HG02885 (cell line): ENCODE measurements around the gene PRDM15.

ENCODE experiments used
- ATAC-seq: cut with Tn5 transposase; IDR thresholded peaks from one replicate; pipeline ENCODE4 v1.9.1; 2021; ENCODE audit warnings: mild to moderate bottlenecking; ENCODE audit not compliant: unreplicated experiment, poor library complexity

PRDM15 gene

DNA sequence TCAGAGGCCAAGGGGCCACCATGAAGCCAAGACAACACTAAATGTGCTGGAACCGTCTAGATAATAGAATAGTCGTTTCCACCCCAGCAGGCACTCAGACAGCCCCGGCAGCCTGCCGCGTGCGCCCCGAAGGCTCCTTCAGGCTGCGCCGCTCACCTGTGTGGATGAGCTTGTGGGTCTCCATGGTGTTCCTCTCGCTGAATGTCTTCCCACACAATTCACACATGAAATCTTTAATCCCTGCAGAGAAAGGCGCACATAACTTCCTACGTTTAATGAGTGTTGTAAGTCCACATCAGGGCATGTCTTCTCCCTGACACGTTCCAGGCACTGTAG, 68.6 kb downstream of the PRDM15 start:
- ATAC-seq = no peak

DNA sequence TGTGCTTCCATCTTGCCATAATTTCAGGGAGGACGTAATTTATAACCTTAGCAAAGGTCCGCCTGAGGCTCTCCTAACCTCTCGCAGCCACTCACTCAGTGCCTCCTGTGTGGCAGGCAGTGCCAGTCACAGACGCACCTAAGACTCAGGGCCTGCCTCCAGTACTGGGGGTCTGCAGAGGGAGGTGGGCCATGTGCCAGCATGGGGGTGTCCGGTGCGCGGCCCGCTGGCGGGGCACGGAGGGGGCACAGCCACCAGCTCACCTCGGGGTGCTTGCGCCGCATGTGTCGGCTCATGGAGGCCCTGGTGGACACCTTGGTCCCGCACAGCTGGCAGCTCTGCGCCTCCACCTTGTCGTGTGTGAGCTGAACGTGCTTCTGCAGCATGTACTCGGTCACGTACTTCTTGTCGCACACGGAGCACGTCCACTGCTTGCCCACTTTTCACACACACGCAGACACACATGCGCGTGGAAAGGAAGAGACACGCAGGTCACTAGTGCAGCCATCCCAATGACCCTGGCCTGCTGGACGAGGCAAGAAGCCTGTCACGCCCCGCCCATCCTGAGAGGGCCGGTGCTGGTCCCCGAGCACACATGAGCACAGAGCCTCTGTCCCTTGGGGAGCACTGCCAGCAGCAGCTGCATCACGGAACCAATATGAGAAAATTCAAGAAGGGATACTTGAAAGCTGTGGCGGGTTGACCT, 69.1 kb downstream of the PRDM15 start:
- no peak for ATAC-seq

- no peak for ATAC-seq
These were observed 70.3 kb downstream of the PRDM15 start for GRCh38 chr21:41808846-41809245.

DNA sequence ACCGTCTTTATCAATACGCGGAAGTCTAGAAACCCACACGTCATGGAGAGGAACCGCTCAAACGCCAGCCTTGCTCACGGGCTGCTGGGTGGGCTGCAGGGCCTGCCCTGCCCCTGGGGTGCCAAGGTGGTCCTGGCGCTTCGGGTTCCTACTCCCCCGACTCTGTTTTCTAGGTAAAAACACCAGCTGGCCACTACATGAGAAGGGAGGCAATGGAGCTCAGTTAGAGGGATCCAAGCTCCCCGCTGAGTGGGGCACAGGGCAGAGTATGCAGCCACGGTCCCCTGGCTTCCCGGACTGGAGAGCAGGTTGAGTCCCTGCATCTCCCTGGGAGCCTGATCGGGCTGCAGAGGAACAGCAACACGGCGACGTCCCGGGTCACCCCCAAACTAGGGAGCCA, 71.0 kb downstream of the PRDM15 start:
- ATAC-seq = no peak

- ATAC-seq = no peak
These were observed 72.4 kb downstream of the PRDM15 start for GRCh38 chr21:41806773-41807172.

- no peak for ATAC-seq
These were observed 73.5 kb downstream of the PRDM15 start for GRCh38 chr21:41805643-41806042.

DNA sequence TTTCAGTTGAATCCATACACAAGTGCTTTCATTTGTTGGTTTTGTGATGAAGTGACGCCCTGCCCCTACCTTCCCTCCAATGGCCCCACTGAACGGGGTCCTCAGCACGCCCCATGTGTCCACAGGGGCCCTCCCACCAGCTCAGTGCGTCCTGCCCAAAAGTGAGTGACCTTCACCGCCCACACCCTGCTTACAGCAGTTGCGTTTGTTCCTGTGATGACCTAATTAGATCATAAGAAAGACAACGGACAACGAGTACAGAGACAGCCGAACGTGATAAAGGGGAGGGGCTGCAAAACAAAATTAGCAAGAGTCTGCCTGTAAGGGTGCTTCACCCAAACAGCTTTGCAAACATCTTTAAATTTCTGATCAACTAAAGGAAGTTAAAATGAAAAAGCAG, 74.1 kb downstream of the PRDM15 start:
- ATAC-seq = no peak

- no peak for ATAC-seq
These were observed 74.8 kb downstream of the PRDM15 start for GRCh38 chr21:41804381-41804780.

GRCh38 chr21:41803316-41803715, 75.8 kb downstream of the PRDM15 start:
- ATAC-seq = no peak

- ATAC-seq = no peak
These were observed 76.5 kb downstream of the PRDM15 start for GRCh38 chr21:41802684-41803083.

- ATAC-seq = no peak
These were observed 77.0 kb downstream of the PRDM15 start for GRCh38 chr21:41802198-41802584.

- ATAC-seq = no peak
These were observed 77.6 kb downstream of the PRDM15 start for GRCh38 chr21:41801321-41802197.

GRCh38 chr21:41800425-41801320, 78.5 kb downstream of the PRDM15 start:
- no peak for ATAC-seq

- ATAC-seq = no peak
These were observed 79.4 kb downstream of the PRDM15 start for GRCh38 chr21:41799763-41800162.

- no peak for ATAC-seq
These were observed 80.8 kb downstream of the PRDM15 start for GRCh38 chr21:41798326-41798725.

DNA sequence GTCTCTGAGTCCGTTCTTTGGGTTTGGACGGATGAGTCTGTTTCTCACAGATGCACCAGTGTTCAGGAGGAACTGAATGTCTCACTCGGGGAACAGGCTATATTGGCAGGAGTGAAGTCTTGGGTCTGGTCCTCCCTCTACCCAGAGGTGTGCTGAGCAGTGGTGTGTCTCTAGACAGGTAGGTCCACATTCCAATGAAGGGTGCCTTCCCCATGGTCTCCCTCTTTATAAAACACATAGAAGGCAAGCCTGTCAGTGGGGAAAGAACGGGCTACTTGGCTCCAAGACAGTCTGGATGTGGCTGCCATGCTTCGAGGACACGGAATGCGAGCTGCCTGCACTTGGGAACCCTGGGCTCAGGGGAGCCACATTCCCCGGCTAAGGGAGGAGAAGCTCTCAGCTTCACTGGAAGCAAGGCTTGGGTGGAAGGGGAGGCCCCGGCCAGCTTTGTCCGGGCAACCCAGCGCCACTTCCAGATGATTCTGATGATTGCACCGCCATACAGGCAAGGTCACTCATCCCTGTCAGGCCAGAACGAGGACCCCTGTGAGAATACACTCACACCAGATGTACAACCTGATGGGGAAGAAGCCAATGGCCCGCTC, 82.6 kb downstream of the PRDM15 start:
- no peak for ATAC-seq

DNA sequence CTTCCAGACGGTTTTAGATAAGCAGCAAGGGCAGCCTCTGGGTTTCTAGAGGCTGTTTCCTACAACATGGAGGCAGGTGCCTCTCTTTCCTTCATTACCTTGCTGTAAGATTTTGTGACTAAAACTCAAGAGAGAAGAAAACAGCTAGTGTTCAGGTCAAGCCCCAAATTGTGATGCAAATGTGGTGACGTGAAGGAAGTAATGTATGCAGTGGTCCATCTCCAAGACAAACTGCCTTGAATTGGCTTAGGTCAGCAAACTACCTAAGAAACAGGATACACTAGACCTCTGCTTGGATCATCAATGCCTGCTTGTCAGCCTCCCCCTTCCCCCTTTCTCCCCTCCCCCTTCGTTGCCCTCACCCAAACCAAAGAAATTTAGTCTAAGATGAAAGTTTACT, 83.4 kb downstream of the PRDM15 start:
- ATAC-seq = no peak

DNA sequence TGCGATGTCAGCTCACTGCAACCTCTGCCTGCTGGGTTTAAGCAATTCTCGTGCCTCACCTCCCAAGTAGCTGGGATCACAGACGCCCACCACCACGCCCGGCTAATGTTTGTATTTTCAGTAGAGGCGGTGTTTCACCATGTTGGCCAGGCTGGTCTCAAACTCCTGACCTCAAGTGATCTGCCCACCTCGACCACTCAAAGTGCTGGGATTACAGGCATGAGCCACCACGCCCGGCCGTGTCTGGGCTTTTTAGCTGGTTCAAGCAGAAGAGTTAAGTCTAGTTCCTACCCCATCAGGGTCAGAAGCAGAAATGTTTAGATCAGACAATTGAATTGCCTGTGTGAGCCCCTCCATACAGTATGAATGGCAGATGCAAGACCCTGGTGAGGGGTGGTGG, 84.5 kb downstream of the PRDM15 start:
- ATAC-seq = no peak

DNA sequence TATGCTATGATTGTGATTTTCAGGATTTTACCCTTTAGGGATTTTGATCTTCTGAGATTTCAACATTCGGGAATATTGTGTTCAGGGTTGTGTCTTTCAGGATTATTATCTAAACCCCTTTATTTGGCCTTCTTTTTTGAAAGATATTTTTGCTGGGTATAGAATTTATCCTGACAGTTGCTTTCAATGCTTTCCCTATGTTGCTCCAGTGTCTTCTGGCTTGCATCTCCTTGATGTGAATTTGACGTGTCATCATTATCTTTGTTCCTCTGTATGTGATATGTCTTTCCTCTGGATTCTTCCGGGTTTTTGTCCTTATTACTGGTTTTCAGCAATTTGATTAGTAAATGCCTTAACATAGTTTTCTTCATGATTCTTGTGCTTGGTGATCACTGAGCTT, 86.4 kb downstream of the PRDM15 start:
- no peak for ATAC-seq

GRCh38 chr21:41786509-41786987, 92.6 kb downstream of the PRDM15 start:
- ATAC-seq = no peak
